MM.1S (cell line): ENCODE results near the gene GRB10.

ENCODE experiments used
- DNase-seq: peaks from one replicate; pipeline ENCODE4 v3.0.0-alpha.2; 2015
- H2AFZ ChIP-seq: fragments of 300-600 bp; sonication (generic); 2 replicates; pipeline ENCODE4 v1.6.0; 2016; ENCODE audit warnings: antibody characterized with exemption, low read length
- H3F3A ChIP-seq: fragments of 300-600 bp; sonication (generic); 2 replicates; pipeline ENCODE4 v1.6.1; 2016; ENCODE audit warnings: mild to moderate bottlenecking, antibody characterized with exemption, low read length, moderate library complexity, mixed read lengths; ENCODE audit not compliant: insufficient read depth
- H3K27ac ChIP-seq: fragments of 300-600 bp; sonication (generic); 2 replicates; pipeline ENCODE4 v1.5.1; 2016; ENCODE audit warnings: mild to moderate bottlenecking, low read length
- H3K27me3 ChIP-seq: fragments of 300-600 bp; sonication (generic); replicated peaks from 2 replicates; pipeline ENCODE4 v1.6.0; 2016; ENCODE audit warnings: low read length; ENCODE audit not compliant: insufficient read depth
- H3K36me3 ChIP-seq: fragments of 300-600 bp; sonication (generic); replicated peaks from 2 replicates; pipeline ENCODE4 v1.6.1; 2016; ENCODE audit warnings: mild to moderate bottlenecking, low read length, mixed read lengths; ENCODE audit not compliant: insufficient read depth
- H3K4me1 ChIP-seq: fragments of 300-600 bp; sonication (generic); 2 replicates; pipeline ENCODE4 v1.6.1; 2016; ENCODE audit warnings: low read length, mixed read lengths
- H3K4me2 ChIP-seq: fragments of 300-600 bp; sonication (generic); 2 replicates; pipeline ENCODE4 v1.6.0; 2016; ENCODE audit warnings: low read depth, low read length
- H3K4me3 ChIP-seq: fragments of 300-600 bp; sonication (generic); 2 replicates; pipeline ENCODE4 v1.5.1; 2016; ENCODE audit warnings: low read length, mixed read lengths
- H3K79me2 ChIP-seq: fragments of 300-600 bp; sonication (generic); 2 replicates; pipeline ENCODE4 v1.6.1; 2016; ENCODE audit warnings: mixed run types, low read length, mixed read lengths
- H3K9ac ChIP-seq: fragments of 300-600 bp; sonication (generic); 2 replicates; pipeline ENCODE4 v1.6.1; 2016; ENCODE audit warnings: low read length, mixed read lengths
- H3K9me2 ChIP-seq: fragments of 300-600 bp; sonication (generic); replicated peaks from 2 replicates; pipeline ENCODE4 v1.6.1; 2016; ENCODE audit warnings: mild to moderate bottlenecking, low read length, mixed read lengths; ENCODE audit not compliant: insufficient read depth
- H3K9me3 ChIP-seq: fragments of 300-600 bp; sonication (generic); replicated peaks from 2 replicates; pipeline ENCODE4 v1.6.1; 2016; ENCODE audit warnings: mild to moderate bottlenecking, low read length, mixed read lengths; ENCODE audit not compliant: insufficient read depth
- H4K20me1 ChIP-seq: fragments of 300-600 bp; sonication (generic); 2 replicates; pipeline ENCODE4 v1.6.1; 2016; ENCODE audit warnings: mild to moderate bottlenecking, low read length, moderate library complexity, mixed read lengths; ENCODE audit not compliant: insufficient read depth
- CTCF ChIP-seq: fragments of 300-600 bp; sonication (generic); IDR thresholded peaks from 2 replicates; pipeline ENCODE4 v1.5.1; 2016; ENCODE audit warnings: antibody characterized with exemption, low read length, mixed read lengths
- EZH2 ChIP-seq: fragments of 300-600 bp; sonication (generic); optimal IDR thresholded peaks from 2 replicates; pipeline ENCODE3; 2017; ENCODE audit warnings: low read depth, mild to moderate bottlenecking, antibody characterized with exemption, low read length, mixed read lengths
- EZH2phosphoT487 ChIP-seq: fragments of 300-600 bp; sonication (generic); IDR thresholded peaks from 2 replicates; pipeline ENCODE4 v1.6.1; 2018; ENCODE audit warnings: antibody characterized with exemption, low read length

The GRB10 gene

GRCh38 chr7:50620433-50620832 is 162.3 kb downstream of the GRB10 start:
- Histone ChIP-seq H3K9ac (no peak overlapping the region), H3K4me3 (no peak overlapping the region), H3K79me2 (no peaks in the 10 kb centered on the region), H4K20me1 (no peaks in the 10 kb centered on the region), H3K4me1 (no peaks in the 10 kb centered on the region), H3K9me2 (no peaks in the 10 kb centered on the region), H3F3A (no peaks in the 10 kb centered on the region), H3K27ac (no peak overlapping the region), H3K4me2 (no peak overlapping the region), H3K27me3 (no peaks in the 10 kb centered on the region), H3K9me3 (no peaks in the 10 kb centered on the region), H2AFZ (no peak overlapping the region), H3K36me3 (no peaks in the 10 kb centered on the region)
- TF ChIP-seq EZH2phosphoT487 (no peak), EZH2 (no peak), CTCF (no peak)
- DNase-seq, result no peak

GRCh38 chr7:50619684-50620083 is 163.0 kb downstream of the GRB10 start:
- TF ChIP-seq CTCF (no peak), EZH2 (no peak), EZH2phosphoT487 (no peak)
- Histone ChIP-seq H3K27me3 (no peaks in the 10 kb centered on the region), H3K27ac (no peak overlapping the region), H4K20me1 (no peaks in the 10 kb centered on the region), H3K4me3 (no peak overlapping the region), H3K4me2 (no peak overlapping the region), H3K4me1 (no peaks in the 10 kb centered on the region), H2AFZ (no peak overlapping the region), H3K9ac (no peak overlapping the region), H3K79me2 (no peaks in the 10 kb centered on the region), H3K36me3 (no peaks in the 10 kb centered on the region), H3F3A (no peaks in the 10 kb centered on the region), H3K9me2 (no peaks in the 10 kb centered on the region), H3K9me3 (no peaks in the 10 kb centered on the region)
- DNase-seq, result no peak

GRCh38 chr7:50618281-50618680 is 164.4 kb downstream of the GRB10 start:
- Histone ChIP-seq H3K36me3 (no peaks in the 10 kb centered on the region), H4K20me1 (no peaks in the 10 kb centered on the region), H3K4me3 (no peak overlapping the region), H3K4me2 (no peak overlapping the region), H2AFZ (no peak overlapping the region), H3K9ac (no peak overlapping the region), H3K9me2 (no peaks in the 10 kb centered on the region), H3K27ac (no peak overlapping the region), H3K79me2 (no peaks in the 10 kb centered on the region), H3K27me3 (no peaks in the 10 kb centered on the region), H3K9me3 (no peaks in the 10 kb centered on the region), H3K4me1 (no peaks in the 10 kb centered on the region), H3F3A (no peaks in the 10 kb centered on the region)
- no peak for DNase-seq
- TF ChIP-seq CTCF, result no peak
- no peak for TF ChIP-seq EZH2
- no peak for TF ChIP-seq EZH2phosphoT487
